Astrocyte (in vitro differentiated cells and primary cell): ENCODE results near the gene TRIM7.

Experiments
- CTCF ChIP-seq: IDR thresholded peaks from 2 replicates; pipeline ENCODE4 v1.5.1; 2011; ENCODE audit warnings: low read depth, mild to moderate bottlenecking, inconsistent platforms, low read length, moderate library complexity; ENCODE audit not compliant: insufficient read depth
- EZH2 ChIP-seq: IDR thresholded peaks from 2 replicates; pipeline ENCODE4 v1.6.1; 2012; ENCODE audit warnings: mild to moderate bottlenecking, low read length, inconsistent platforms; ENCODE audit not compliant: insufficient read depth

- TF ChIP-seq EZH2 (no peak), CTCF (no peak)
Observed at GRCh38 chr5:181220178-181220515, 15.2 kb upstream of the TRIM7 start.
